Stimulated activated CD8-positive, alpha-beta memory T cell treated with anti-CD3 and anti-CD28 coated beads, Interleukin-12 subunit alpha, Interleukin-12 subunit beta, amount 100 ng/mL, for 1 hour (primary cell): ENCODE measurements around the gene NELFB.

Experiments
- DNase-seq: peaks from one replicate; pipeline ENCODE4 v3.0.0-alpha.2; 2020; ENCODE audit warnings: low read depth

The NELFB gene

DNA sequence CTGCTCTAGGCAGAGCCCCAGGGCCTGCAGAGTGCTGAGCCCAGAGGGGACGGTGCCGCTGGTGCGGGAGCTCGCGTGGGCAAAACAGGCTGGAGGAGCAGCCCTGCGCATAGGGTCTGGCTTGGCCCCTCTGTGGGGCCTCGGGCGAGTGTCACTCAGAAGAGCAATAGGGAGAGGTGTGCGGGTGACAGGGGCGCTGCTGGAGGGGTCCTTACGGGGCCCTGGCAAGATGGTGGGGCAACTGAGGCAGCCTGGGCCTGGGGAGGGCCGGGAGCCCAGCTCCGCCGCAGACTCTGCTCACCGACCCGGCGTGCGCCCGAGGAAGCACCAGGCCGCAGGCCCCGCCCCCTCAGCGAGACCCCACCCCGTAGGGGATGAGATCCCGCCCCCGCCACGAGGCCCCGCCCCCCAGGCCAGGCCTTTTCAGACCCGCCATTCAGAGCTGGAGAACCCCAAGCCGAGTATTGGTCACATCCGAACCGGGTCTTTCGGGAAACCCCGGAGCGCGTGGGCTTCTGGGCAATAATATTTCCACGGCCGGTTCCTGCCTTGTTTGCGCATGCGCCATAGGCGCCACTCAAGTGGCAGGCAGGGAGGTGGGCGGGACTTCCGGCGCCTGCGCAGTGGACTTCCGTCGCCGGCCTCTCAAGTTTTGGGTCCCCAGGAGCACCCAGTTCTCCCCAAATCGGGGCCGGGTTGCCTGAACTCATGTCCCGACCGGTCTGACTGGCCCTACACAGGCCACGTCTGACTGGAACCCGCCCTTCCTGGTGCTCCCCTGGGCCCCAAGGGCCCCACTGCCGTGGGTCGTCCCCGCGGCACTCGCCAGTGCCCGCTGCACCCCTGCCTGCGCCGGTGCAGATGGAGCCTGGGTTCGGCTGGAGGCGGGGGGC lies 31.8 kb upstream of the NELFB start:
- peak; percentile 95 for DNase-seq

DNA sequence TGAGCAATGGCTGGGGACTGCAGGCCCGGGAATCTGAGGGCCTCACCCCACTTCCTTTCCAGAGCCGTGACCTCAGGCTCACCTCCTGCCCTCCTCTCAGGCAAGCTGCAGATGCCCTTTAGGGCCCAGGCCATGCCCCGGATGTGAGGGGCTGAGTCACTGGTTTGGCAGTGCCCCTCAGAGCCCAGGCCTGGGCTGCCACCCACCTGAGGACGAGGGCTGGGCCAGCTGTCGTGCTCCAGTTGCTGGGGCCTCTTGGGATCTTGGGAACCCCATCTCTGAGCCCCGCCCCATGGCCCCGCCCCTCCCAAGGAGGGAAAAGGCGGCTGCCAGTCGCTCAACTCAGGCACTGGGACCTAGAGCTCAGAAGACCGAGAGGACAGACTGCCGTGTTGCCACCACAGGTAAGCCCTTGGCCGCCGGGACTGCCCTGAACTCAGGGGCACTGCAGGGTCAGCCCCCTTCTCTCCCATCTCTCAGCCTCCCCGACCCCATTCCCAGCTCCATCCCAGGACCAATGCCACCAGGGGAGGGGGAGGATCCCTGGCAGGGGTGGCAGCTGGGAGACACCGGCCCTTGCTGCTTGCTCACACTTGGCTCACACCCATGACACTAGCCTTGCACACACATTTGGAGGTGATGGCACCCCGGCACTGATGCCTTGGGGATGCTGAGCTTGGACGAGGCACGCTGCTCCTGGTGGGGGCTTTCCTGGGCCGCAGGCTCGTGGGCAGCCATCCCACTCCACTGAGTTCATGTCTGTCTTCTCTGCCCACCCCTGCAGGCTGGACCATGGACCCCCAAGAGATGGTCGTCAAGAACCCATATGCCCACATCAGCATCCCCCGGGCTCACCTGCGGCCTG lies 30.1 kb upstream of the NELFB start, which contains the start of gene CYSRT1:
Gene CYSRT1, plus strand, starts transcription at position 345 of the 865 bp plus-strand sequence. Its CDS starts 448 bp downstream, at position 793.
- no peak for DNase-seq

DNA sequence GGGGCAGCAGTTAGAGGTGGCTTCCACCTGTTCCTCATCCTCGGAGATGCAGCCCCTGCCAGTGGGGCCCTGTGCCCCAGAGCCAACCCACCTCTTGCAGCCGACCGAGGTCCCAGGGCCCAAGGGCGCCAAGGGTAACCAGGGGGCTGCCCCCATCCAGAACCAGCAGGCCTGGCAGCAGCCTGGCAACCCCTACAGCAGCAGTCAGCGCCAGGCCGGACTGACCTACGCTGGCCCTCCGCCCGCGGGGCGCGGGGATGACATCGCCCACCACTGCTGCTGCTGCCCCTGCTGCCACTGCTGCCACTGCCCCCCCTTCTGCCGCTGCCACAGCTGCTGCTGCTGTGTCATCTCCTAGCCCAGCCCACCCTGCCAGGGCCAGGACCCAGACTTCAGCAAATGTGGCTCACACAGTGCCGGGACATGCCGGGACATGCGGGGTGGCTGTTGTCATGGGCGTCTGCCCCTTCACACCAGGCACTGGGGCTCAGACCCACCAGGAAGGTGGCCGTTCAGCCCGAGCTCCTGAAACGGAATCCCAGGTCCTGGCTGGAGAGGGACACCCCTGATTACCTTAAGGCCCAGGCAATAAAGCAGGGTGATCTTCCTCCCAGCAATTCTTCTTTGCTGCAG lies 29.3 kb upstream of the NELFB start:
- DNase-seq, result no peak

DNA sequence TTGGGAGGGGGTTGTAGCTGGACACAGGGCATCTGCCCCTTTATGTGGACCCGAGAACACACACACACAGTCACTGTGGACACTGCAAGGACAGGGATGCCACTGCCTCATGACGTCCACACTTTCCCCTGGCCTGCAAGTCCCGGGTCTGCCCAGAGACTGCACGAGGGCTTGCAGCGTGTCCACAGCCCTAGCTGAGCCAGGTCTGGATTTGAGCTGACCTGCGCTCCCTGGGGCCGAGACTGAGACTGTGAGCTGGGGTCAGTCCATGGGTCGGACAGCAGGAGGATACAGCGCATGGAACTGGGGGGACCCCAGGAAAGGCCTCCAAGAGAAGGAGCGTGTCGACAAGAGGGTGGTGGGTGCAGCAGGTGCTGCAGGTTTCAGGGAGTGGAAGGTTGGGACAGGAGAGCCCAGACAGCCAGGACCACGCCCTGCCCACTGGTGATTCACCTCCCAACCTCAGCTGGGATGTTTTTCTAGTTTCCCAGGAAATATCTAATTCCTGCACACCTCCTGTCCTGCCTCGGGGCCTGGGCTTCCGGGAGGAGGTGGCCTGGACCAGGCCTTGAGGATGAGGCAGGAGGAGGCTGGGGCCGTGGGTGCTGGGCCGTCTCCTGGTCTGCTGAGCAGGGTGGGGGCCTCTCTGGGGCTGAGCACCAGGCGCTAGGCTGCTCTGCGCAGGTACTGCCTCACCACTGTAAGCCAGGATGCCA lies 28.6 kb upstream of the NELFB start:
- DNase-seq, result no peak

DNA sequence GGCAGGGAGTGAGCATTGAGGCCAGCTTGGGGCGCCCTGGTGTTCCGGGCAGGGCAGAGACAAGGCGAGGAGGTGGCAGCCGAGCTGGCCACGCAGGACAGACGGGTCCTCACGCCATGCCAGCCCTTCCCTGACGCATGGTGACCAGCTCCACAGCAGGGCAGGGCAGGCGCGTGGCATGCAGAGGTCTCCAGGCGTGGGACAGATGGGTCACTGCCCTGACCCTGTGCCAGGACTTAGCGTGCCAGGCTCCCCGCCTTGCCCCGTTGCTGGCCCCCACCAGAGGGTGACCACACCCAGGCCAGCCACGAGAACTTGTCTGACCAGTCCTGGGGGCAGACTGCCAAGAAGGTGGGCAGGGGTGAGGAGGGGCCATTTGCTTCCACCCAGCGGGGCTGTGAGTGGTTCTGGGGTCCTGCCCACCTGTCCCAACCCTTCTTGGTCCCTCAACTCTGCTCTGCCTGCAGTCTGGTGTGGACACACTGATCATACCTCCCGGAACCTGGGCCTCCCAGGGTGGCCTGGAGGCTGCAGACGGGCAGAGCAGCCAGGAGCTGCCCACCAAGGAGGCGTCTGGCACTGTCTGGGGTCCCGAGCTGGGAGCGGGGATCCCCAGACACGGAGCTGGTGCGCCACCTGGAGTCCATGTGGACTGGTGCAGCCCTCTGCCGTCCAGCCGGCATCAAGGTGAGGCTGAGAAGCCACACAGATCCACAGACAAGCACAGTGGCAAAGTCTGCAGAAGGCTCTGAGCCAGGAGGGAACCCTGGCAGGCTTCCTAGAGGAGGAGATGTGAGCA lies 27.9 kb upstream of the NELFB start, which contains the start of gene RNF224:
Gene RNF224, plus strand, starts transcription at position 449 of the 799 bp plus-strand sequence. CDS start 834 bp downstream, outside the sequence.
- DNase-seq, result peak; percentile 74

DNA sequence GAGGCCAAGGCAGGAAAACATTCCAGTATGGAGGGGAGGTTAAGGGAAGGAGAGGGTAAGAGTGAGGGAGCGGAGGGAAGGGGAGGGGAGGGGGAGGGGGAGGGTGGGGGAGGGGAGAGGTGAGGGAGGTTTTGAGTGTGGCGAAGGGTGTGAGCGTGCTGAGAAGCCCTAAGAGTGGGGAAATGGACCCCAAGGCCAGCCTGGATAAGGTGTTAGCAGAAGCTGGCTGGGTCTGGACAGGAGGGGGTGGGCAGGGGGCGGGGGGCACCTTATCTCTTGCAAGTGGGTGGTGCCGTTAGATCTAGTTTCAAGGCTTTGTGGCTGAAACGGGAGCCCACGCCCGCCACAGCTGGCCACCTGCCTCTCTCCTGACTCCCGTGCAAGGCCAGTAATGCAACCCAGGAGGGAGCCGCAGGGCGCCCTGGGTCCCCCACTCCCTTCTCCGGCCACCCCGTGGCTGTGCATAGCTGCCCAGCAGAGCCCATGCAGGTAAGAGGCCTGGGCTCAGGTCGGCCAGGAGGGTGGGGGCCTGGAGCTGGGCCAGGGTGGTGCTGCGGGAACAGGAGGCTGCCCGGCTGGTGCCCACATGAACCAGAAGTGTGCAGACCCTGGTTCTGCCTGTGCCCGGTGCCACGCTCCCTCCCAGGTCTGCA lies 27.1 kb upstream of the NELFB start:
- no peak for DNase-seq

DNA sequence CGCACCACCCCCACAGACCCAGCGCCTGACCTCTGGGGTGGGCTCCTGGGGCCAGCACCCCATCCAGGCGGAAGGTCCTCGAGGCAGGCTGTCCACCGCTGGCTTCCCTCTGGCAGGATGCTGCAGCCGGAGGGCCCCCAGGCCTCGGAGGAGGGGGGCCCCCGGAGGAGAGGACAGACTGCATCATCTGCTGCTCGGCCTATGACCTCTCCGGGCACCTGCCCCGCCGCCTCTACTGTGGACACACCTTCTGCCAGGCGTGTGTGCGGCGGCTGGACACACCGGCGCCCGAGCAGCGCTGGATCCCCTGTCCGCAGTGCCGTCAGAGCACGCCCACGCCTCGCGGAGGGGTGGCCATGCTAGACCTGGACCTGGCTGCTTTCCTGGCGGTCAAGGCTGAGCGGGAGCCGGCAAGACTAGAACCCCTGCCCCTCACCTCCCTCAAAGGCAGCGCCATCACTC lies 26.6 kb upstream of the NELFB start:
- DNase-seq, result no peak

DNA sequence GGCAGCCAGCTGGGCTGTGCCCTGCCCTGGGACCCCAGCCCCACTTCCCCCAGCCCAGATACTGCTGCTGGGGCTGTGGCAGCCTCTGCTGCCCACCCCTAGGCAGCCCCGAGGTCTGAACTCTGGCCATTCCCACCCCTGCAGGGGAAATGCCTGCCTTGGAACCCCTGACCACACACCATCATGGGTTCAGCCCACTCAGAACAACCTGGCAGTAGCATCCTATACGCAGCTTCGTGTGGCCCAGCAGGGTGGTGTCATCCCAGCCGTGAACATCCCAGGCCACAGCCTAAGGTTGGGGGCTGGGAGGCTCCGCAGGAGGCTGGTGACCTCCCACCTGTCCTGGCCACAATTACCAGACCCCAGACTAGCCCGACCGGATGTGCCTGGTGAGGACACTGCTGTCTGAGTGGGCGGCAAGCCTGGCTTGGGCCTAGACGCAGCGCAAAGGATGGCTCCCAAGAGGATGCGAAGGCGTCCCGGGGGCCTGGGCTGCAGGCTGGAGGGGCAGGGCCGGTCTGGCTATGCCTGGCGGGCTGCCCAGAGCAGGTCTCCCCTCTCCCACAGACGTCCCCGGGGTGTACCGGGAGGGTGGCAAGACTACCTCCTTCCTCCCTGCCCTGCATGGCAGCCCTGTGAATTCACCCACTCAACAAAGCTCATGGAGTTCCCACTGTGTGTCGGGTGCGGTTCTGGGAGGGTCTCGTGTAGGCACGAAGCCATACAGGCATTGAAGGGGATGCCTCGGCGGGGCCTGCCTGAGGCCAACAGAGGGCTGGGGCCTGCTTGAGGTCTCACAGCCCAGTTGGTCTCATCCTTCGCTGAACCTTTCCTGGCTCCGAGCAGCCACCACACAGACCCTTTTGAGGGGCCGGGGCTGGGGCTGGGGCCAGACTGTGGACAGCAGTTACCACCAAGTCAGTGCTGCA lies 25.9 kb upstream of the NELFB start:
- no peak for DNase-seq

DNA sequence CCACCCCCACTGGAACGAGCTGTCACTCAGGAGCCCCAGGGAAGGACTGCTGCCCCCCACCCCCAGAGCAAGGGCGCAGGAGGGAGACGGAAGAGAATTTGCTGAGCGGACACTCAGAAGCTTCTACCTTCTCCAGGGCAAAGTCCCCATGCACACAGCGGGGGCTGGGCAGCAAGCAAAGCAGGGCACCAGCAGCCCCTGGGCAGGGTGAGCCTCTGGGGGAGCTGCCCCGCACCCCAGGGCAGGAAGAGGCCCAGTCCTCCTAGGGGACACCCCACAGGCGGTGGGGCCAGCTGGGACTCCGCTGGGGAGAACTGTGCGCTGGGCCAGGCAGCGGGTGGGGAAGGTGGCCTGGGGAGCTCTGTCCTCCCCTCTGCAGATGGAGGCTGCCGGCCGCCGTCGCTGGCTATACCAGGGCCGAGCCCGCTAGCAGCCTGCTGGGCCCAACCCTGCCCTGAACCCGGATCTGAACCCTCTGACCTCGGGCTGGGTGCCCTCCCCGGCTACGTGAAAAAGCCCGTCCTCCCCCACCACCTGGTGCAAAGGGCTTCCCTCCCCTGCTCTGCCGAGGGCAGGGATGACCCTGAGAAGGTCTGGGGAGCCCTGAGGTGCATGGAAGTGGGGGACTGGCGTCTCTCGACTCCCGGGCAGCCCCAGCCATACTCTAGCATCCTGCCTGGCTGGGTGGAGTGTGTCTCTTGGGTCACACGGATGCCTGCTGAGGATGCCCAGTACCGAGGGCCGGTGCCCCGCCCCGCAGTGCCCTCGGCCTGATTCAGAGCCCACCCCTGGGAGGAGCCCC lies 25.0 kb upstream of the NELFB start:
- no peak for DNase-seq

DNA sequence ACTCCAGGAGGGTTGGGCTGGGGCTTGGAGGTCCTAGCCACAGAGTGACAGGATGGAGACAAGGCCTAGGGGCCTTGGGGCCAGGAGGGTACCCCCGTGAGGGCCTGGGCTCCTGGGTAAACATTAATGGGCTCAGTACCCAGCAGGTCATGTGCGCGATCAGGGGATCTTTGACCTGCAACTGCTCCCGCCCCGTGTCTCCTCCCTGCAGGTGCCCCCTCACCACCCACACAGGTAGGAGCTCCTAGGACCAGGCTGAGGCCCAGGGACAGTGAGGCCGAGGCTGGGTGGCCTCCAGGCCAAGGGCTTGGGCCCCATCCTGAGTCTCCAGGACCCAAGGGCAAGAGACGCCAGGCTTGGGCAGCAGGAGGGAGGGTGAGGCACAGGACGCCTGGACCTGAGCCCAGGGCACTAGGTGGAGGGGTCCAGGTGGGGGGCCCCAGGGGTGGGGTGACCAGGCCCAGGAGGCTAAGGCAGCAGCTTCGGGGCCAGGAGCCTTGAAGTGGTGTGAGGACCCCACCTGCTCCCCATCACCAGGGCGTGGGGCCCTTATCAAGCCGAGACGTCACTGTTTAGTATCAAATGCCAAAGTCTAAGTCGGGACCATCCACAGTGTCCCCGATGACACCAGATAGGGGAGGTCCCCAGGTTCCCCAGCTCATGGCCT lies 24.3 kb upstream of the NELFB start, which contains the start of gene SLC34A3:
Gene SLC34A3, plus strand, starts transcription at position 197 of the 667 bp plus-strand sequence. CDS start 802 bp downstream, outside the sequence.
- DNase-seq, result no peak

DNA sequence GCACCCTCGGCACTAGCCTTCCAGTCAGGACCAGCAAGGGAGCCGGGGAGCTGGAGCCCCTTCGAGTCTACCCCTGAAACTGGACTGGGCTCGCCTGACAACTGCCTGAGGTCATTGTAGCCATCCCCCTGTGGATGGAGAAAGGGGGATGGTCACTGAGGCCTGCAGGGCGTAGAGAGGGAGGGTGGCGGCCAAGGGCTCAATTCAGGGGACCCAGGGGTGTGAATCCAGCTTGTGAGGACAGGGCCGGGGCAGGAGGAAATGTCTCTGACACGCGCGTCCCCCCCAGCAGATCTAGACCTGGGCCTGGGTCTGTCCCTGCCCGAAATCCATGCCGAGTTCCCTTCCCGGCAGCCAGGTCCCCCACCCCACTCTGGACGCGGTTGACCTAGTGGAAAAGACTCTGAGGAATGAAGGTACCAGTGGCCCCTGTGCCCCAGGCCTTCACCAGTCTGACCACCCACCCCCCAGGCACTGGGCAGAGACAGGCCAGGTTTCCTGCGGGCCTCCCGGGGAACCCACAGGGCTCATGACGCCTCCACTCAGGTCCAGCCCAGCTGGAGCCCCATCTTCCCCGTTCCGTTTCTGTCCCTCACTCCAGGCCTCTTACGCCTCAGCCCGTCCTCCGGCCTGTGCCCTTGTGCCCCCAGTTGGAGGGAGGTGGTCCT lies 23.6 kb upstream of the NELFB start:
- DNase-seq, result no peak

DNA sequence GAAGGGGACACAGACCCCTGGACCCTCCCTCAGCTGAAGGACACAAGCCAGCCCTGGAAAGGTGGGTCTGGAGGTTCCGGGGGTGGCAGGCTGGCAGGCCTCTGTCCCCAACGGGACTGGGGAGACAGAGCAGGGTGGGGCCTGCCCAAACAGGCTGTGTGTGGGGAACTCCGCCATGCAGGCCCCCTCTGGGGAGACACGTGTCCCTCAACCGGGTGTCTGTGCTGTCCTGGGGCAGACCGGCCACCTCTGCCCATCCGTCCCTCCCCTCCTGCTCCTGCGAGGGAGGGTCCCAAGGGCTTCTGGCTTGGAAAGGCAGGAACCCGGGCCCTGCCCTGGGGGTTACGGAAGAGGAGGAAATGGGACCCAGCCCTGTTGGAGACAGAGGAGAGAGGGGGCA lies 23.0 kb upstream of the NELFB start:
- DNase-seq, result no peak

DNA sequence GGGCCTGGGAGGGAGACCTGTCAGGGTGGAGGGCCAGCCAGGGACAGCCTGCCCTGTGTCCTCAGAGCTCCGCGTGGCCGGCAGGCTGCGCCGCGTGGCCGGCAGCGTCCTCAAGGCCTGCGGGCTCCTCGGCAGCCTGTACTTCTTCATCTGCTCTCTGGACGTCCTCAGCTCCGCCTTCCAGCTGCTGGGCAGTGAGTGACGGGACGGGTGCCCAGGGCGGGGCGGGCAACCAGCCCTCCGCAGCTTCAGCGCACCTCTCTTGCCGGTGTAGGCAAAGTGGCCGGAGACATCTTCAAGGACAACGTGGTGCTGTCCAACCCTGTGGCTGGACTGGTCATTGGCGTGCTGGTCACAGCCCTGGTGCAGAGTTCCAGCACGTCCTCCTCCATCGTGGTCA lies 22.6 kb upstream of the NELFB start:
- DNase-seq, result no peak

DNA sequence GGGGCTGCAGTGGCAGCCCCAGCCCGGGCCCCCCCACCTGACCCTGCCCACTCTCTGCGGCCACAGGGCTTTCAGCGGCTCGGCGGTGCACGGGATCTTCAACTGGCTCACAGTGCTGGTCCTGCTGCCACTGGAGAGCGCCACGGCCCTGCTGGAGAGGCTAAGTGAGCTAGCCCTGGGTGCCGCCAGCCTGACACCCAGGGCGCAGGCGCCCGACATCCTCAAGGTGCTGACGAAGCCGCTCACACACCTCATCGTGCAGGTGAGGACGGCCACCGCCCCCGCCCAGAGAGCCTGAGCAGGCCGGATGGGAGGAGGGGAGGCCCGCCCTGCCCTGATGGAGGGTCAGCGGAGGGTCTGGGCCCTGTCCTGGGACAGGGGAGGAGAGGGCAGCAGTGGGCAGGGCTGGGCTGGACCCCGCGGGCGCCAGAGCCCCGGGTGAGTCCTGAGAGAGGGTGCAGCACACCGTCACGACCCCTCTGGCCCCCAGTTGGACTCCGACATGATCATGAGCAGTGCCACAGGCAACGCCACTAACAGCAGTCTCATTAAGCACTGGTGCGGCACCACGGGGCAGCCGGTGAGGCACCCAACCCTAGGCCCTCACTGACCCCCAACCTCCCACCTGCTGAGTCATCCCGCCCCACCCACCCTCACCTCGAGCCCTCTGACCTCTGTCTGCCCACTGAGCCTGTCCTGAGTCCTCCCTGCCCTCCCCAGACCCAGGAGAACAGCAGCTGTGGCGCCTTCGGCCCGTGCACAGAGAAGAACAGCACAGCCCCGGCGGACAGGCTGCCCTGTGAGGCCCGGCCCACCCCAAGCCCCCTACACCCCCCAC lies 21.8 kb upstream of the NELFB start:
- DNase-seq, result no peak

DNA sequence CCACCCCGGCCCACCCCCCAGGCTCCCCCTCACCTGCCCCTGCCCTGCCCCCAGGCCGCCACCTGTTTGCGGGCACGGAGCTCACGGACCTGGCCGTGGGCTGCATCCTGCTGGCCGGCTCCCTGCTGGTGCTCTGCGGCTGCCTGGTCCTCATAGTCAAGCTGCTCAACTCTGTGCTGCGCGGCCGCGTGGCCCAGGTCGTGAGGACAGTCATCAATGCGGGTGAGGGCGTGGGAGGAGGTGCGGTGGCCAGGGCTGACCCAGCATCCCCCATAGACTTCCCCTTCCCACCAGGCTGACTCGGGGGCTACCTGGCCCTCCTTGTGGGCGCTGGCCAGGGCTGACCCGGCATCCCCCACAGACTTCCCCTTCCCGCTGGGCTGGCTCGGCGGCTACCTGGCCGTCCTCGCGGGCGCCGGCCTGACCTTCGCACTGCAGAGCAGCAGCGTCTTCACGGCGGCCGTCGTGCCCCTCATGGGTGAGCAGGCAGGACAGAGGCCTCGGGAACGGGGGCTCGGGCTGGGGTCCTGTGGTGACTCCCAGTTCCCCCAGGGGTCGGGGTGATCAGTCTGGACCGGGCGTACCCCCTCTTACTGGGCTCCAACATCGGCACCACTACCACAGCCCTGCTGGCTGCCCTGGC lies 21.0 kb upstream of the NELFB start:
- DNase-seq, result no peak
